ENCODE measurements around the gene SOD1.
"Not testable (repeated sequence)": the region's sequence is repeated elsewhere in the genome, so short reads cannot be mapped to it uniquely, and the experiment has no call there.

DNA sequence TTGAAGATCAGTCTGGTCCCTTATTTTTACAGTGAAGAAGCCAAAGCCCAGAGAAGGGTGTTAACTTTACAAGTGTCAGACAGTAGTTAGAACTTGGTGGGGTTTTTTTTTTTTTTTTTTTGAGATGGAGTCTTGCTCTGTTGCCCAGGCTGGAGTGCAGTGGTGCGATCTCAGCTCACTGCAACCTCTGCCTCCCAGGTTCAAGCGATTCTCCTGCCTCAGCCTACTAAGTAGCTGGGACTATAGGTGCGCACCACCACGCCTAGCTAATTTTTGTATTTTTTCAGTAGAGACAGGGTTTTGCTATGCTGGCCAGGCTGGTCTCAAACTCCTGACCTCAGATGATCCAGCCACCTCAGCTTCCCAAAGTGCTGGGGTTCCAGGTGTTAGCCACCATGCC lies 6.4 kb downstream of the SOD1 start:
- not testable (repeated sequence) for TF ChIP-seq POLR2A, SPI1, POLR2AphosphoS5, POU2F2 (IDR thresholded peaks at IDR 0.05; ENCODE audit: low read depth, low read length)
